HS-5 (cell line): ENCODE data around the gene USP31.

Experiments
- DNase-seq: peaks from one replicate; pipeline ENCODE4 v3.0.0-alpha.2; 2012; ENCODE audit warnings: low read depth

Gene USP31

DNA sequence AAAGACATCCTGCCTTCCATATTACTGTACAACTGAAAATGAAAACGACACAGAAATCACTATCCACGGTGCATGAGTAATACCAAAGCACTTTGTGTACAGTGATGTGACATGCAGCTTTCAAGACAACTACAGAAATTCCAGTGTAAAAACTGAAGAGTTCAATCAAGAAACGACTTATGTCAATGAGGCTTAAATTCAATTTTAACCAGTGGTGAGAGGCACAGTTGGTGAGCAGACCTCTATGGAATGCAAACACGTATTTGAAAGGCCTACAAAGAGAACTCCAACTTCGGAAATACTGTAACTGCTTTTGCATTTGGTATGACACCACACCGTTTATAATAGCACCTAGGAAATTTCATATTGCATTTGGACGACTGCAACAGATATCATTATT lies 87.6 kb downstream of the USP31 start:
- DNase-seq = peak; percentile 15

DNA sequence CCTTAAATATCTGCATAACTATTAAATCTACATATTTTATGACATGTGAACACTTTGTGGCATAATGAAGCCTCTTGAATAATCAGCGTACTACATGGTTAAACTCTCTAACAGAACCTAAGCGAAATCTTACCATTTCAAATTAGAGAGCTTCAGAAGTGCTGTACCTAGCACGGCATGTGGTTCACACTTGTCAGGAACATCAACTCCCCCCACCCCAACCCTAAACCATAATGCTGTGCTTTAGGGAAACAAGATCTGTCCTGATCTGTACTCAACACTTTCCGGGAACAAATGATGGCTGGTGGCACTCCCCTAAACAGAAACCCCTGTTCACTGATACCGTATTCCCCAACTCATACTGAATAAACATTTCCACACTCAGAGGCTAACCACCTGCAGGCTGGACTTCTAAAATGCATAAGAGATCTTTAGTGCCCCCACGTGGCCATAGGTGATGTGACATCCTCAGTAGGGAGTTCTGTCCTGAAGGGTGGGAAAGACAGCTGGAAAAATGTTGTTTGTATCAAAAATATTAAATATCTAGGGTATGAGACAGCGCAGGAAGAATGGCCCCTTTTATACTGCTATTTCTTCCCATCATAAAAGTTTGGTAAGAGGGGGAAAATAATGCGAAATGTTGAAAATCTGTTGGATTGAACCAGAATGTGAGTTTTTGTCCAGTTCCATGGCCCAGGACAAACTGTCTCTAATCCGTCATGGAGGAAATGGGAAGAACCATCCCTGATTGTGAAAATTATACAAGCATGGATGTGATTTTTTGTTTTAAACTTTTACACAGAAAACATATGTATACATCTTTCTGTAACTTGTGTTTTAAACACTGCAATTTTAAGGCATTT lies 88.6 kb downstream of the USP31 start:
- DNase-seq = peak; percentile 23

DNA sequence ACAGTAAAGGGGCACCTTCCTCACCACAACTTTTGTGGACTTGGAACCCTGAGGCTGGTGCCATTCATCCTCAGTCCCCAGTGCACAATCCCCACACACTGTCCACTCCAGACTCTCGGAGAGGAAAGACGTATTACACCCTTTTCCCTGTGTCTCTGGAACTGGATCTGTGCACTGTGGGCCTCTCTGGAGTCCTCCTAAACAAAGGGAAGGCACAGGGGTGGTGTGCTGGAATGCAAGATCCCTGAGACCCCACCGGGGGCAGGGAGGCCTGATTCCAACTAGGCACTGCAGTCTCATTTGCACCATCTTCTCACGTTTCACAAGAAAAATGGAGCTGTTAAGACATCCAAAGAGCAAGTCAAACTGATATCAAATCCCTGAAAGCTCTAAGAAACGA lies 89.8 kb downstream of the USP31 start:
- no peak for DNase-seq

DNA sequence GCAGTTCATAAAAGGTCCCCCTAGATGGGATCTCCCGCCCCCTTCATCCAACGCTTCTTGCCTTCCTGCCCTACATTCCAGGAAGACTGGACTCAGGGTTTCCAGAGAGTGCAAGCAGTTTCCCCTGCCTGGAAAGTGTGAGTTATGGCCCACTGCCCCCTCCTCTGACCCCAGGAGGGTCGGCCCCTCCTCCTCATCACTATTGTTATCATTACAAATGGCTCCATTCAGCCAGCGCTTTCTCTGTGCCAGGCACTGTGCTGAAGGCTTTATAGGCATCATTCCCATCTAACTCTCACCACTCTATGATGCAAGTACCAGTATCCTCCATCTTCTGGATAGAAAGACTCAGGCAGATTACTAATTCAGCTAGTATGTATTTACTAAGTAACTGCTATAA lies 90.7 kb downstream of the USP31 start:
- no peak for DNase-seq

DNA sequence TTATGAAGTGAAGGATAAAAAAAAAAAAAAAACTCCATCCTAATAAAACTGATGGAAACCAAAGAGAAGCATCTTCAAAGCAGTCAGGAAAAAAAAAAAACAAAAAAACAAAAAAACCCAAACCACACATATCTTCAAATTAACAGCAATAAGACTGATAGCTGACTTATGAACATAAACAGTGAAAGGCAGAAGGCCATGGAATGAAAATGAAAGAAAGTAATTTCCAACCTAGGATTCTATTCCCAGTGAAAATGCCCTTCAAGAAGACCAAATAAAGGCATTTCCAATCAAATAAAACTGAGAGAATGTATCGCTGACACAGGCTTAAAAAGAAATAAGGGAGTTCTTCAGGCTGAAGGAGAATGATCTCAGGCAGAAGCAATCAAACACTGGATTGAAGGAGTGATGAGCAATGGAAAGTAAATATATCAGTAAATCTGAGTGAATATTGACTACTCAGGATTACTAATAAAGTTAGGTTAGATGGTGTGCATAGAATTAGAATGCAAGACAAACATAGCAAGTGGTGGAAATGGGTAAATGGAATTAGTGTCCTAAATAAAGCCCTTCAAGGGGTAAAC lies 92.1 kb downstream of the USP31 start:
- DNase-seq = no peak

DNA sequence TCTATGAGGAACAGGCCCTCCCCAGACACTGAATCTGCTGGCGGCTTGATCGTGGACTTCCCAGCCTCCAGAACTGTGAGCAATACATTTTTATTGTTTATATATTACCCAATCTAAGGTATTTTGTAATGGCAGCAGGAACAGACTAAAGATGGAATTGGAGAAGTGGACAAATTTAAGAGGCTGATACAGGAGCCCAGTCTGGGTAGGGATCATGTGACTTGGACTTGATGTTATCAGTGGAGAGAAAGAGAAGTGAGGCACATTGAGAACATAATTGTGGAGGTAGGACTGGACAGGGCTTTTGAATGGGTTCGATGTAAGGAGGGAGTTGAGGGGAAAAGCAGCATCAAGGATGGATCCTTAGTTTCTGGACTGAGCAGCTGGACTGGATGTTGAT lies 93.8 kb downstream of the USP31 start:
- DNase-seq = no peak

DNA sequence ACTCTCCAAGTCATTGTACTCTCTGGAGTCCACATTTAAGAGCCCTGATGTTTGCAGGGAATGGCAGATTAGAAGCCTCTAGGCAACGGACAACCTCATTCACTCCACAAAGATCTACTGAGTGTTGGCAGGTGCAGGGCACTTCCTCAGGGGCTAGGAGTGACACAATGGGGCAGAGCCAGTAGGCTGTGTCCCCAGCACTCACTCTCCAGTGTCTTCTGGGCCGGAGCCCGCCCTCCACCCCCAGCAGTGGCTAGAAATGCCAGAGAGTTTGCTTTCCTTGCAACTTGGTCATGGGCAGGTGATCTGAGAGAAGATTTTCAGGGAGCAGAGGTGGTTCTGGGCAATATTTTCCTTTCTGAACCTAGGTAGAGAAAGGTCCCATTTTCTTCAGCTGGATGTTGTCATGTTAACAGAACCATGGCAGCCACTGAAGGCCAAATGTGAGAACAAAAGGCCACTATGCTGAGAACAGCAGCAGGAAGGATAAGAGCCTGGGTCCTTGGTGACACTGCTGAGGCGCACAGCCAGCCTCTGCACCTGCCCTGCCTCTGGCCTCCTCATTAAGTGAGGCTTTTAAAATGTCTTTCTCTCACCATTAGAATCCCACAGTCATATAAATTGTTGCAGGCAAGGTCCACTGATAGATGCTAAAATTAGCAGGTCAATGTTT lies 96.2 kb downstream of the USP31 start:
- no peak for DNase-seq

DNA sequence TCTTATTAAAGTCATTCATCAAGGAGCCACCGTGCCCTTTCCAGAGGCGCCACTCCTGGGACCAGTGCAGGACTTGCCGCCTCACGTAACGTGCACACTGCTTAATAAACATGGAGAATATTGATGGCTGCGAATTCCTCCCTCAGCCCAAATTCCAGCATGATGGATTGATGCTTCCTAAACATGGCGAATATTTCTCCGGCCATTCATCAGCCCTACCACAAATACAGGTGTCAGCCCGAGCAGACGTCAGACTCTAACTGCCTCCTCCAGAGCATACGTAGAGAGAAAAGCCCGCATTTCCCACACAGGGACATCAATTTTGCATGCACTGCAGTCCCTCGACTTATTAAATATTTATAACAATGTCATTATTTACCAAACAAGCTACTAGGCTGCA lies 97.0 kb downstream of the USP31 start:
- DNase-seq = no peak

DNA sequence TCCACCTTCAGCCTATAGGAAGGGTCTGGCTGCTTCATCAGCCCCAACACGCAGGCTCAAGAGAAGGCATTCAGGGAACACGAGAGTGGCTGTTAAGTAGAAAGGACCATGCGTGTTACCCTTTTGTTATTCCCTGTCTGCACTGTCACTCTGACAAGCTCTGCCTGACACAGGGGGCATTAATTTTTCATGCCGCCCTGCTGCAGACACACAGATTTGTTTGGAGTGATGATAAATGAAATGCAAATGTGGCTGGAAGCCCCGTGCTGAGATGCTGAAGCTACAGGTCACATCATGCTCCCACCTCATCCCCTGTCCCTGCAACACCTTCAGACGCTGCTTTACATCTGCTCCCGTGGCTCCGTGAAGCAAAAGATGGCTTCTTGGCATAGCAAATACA lies 97.7 kb downstream of the USP31 start:
- no peak for DNase-seq

DNA sequence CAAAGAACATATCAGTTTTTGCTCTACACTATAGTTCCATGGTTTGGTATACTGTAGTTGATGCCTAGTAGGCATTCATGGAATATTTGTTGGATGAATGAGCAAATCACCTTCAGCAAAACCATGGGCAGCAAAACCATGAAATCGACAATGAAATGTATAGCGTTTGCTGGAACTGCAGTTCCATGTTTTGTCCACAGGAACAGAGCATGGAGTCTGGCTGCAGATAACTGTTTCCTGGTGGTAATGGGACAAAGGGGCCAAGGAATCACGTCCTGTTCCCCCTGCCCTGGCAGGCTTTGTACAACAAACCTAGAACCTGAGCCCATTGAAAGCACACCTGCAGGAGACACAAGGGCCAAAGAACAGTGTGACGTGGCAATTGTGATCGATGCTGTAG lies 101.1 kb downstream of the USP31 start:
- no peak for DNase-seq

DNA sequence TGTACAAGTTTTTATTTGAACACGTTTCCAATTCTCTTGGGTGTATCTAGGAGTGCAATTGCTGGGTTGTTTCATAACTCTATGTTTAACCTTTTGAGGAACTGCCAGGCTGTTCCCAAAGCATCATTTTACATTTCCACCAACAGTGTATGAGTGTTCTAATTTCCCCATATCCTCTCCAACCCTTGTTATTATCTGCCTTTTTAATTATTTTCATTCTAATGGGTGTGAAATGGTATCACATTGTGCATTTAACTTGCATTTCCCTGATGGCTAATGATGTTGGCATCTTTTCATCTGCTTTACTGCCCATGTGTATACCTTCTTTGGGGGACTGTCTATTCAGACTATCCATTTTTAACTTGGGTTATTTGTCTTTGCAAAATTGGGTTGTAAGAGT lies 104.2 kb downstream of the USP31 start:
- DNase-seq = no peak

DNA sequence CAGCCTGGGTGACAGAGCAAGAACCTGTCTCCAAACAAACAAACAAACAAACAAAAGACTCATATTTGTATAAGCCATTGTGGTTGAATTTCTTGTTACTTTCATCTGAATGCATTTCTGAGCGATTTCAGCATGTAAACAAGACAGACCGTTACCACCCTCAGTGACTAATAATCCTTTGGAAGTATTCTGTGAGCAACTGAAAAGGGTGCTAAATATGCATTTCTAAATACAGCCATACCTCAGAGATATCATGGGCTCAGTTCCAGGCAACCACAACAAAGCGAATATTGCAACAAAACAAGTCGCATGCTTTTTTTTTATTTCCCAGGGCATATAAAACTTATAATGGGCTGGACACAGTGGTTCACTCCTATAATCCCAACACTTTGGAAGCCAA lies 109.0 kb downstream of the USP31 start:
- no peak for DNase-seq

DNA sequence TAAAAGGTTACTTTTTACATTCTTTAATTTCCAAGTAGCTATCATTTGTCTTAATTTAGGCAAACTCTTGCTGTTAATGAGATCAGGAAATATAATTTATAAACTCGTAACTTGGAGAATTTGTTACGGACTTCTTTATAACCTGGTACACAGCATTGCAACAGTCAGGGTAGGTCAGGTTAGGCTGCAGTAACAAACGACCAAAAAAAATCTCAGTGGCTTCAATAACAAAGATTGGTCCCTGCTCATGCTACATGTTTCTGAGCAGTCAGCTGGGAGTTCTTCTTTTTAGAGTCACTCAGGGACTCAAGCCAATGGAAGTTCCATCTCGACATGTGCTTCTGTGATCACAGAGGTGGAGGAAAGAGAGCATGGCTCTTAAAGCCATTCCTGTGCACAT lies 110.1 kb downstream of the USP31 start:
- no peak for DNase-seq

DNA sequence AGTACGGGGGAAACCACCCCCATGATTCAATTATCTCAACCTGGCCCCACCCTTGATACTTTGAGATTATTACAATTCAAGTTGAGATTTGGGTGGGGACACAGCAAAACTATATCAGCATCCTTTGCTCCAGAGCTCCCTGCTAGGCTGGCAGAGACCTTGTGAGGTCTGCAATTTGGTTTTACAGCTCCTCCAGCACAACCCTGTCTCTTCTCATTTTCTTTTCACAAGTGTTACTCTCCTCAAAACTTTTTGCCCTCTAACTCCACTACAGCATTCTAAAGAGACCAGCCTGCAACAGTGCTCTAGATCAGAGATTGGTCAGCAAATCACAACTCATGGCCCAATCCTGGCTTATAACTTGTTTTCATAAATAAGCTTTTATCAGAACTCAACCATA lies 114.0 kb downstream of the USP31 start:
- no peak for DNase-seq

DNA sequence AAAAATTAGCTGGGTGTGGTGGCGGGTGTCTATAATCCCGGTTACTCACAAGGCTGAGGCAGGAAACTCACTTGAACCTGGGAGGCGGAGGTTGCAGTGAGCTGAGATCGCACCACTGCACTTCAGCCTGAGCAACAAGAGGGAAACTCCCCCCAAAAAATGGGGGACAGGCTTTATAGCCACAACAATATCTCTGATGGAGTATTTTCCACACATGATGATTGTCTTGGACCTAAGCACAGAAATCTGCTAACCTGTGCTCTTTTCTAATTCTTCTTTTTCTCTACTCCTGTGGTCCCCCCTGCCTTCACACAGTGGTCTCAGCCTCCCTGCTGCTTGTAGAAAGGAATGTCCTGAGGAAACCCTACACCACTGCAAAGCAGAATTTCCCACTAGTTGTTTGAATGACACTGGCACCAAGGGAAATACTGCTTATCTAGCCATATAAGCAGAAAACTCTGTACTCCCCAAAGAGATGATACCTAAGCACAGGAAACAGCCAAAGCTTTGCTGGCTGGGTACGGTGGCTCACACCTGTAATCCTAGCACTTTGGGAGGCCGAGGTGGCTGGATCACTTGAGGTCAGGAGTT lies 117.6 kb downstream of the USP31 start:
- DNase-seq = no peak

DNA sequence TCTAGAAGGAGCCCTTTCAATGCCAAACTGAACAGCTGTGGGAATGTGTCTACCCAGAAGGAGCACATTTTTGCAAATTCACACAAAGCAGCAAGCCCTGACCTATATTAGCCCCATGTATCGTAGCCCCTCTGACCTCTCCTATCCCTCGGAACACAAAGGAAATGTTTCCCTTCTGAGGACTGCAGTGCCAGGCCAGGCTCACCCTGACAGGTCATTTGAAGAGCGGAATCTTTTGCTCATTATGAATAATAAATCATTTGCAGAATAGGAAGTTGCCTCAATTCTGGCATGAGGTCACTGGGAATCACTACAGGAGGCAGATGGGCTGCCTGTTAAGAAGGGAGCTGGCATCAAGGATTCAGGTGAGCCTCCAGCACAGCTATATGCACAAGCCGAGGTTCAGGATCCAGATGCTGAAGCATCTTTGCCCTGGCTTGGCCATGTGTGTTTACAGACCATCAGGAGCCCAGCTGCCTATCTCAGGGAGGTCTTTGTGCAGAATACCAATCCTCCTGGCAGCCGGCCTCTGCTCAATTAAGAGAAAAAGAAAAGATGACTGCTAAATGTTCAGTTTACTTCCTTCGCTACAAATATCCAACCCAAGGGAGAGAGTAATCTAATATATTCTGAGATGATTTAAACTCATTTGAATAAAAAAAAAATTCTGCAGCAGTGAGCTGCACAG lies 119.4 kb downstream of the USP31 start:
- no peak for DNase-seq

DNA sequence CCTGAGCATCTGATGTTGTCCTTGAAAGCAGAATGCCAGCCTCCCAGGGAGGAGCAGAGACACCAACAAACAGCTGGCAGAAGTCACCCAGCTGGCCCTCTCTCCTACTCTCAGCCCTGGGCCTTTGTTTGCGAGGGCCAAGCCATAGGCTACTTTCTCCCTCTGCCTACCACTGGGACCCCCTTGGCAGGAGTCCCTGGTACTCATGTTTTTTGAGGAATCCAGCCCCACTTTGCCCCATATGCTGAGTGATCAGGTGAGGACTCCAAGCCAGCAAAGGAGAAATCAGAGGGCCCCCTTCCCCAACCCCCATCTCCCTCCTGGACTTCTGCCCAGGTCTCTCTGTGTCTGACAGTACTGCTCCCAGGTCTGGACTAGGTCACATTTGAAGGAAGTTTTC lies 121.9 kb downstream of the USP31 start:
- DNase-seq = no peak

DNA sequence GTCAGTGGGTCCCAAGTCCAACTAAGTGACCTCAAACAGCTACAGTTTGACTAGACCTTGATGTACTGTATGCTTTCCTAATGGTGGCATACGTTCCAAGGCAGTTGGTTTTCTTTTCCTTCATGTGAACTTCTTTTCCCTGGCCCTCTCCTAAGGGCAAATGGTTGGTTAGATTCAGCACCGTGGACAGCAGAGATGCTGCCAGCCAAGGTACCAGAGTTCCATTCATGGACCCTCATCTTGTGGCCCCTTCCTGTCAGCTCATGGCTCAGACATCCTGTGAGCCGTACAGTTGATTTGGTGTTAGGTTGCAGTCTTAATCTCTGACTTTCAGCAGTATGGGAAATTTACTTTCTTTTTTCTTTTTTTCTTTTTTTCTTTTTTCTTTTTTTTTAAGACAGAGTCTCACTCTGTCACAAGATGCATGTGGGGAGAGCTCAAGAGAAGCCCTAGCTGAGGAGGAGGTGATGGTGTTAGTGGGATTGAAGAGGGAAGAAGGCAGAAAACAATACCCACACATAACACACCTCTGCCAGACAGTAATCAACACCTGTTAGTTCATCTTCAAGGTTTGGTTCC lies 122.4 kb downstream of the USP31 start:
- no peak for DNase-seq

DNA sequence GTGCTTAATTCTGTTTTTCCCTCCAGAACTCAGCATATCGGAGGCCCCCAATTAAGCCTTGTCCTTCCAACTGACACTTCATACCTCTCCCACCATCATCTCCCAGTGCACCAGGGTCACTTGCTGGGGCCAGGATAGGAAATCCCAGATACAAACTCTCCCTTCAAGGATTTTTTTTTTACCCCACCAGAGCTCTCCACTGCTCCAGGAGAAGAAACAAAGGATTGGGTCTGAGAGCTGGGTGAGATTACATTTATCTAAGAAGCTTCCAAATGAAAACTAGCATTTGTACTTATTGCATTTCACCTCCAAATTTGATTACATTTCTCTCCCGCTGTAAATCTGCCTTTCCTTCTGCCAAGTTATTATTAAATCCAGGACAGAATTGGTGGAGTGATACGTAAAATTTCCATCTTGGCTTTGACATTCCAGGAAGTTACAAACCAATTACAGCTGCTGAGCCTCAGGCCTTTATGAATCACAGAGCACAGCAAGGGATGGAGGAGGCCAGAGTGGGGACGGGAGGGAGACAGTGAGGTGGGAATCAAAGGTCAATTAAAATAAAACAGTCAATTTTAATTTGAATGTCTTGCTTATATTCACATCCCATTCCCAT lies 123.5 kb downstream of the USP31 start:
- peak; percentile 5 for DNase-seq

DNA sequence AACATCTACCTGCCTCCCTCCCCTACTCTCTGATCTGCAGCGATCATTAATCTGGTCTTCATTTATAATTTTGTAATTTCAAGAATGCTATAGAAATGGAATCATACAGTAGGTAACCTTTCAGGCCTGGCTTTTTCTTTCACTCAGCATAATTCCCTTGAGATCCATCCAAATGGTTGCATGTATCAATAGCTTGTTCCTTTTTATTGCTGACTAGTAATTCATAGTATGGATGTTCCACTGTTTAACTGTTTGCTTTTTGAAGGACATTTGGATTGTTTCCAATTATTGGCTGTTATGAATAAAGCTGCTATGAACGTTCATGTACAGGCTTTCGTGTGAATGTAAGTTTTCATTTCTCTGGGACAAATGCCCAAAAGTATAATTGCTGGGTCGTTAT lies 125.2 kb downstream of the USP31 start:
- no peak for DNase-seq

DNA sequence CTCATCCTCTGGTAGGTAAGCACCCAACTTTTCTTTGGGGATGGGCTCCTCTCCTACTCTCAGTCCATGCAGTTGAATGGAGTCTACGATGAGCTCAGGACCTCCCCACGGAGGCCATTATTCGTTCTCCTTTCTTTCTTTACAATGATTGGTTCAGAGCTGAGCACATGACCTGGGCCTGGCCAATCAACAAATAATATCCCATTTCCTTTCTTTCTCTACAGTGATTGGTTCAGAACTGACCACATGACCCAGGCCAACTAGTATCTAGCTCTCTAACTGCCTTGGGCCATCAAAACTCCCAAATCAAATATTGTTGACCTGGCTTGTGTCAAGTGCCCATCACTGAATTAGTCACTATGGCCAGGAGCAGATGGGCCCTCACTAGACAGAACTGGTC lies 129.2 kb downstream of the USP31 start:
- no peak for DNase-seq

DNA sequence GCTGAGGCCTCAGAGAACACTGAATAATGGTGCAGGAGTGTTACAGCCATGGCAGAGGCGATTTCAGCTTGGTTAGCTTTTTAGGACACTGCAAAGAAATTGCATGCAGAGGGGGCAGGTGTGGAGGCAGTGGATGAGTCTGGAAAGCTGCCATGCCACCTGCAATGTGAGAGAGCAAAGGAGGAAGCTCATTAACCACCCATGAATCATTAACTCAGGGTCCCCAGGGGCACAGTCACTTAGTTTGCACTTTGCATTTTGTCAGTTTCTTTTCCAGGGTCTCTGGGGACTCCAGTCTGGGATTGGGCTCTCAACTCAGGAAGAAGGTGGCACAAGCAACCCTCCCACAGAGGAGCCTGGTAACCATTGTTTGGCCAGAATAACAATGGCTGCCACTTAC lies 132.9 kb downstream of the USP31 start:
- DNase-seq = no peak
